ENCODE results near the gene UBE2J2.

Gene UBE2J2

DNA sequence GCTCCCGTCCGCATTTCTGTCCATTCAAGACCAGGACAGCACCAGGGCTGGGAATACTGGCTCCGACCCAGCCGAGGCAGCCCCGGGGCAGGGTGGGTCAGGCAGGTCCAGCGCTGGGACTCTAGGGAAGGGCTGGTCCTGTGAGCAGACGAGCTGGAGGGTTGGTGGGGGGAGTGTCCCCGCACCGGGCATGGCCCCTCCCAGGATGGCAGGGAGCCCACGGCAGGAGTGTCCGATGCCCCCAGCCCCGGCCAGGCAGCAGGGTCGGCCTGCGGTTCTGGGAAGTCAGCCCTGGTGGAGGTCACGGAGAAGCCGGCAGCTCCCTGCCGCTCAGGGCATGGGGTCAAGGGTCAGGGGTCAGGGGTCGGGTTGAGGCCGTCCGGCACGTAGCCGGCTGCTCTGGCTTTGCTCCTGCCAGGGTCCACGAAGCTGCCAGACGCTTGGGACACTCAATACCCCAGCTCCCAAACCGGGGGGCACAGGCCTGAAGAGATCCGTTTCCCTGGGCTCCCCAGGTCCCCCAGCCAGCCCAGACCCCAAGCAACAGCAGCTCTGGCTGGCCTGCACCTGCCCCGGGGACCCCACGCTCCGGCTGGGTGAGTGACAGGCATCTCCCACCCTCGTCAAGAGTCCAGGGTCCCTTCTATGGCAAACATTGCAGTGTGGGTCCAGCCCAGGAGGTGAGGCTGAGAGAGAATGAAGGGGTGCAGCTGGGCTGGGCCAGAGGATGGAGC lies 33.9 kb downstream of the UBE2J2 start:
- DNase-seq (ENCODE audit: low read depth): no peak

- no peak for DNase-seq (ENCODE audit: low read depth)
Observed at GRCh38 chr1:1239227-1239613, 34.4 kb downstream of the UBE2J2 start.

DNA sequence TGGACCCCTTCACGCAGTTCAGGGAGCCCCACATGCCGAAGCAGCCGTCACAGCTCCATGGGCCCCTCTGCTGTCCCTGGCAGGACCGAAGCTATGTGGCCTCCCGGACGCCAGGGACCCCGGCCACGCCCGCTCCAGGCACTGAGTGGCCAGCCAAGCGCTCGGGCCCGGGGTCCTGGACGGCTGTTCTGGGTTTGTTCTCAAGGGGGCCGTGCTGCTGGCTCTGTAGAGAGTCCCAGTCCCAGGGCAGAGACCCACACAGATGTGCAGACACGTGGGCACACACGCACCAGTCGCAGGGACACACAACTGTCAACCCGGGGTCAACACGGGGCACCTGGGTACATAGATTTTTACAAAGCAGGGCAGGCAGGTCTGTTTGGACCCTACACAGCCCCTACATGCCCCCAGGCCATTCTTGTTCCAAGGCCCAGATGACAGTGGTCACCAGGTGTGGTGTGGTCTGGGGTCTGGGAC lies 34.9 kb downstream of the UBE2J2 start:
- no peak for DNase-seq (ENCODE audit: low read depth)

DNA sequence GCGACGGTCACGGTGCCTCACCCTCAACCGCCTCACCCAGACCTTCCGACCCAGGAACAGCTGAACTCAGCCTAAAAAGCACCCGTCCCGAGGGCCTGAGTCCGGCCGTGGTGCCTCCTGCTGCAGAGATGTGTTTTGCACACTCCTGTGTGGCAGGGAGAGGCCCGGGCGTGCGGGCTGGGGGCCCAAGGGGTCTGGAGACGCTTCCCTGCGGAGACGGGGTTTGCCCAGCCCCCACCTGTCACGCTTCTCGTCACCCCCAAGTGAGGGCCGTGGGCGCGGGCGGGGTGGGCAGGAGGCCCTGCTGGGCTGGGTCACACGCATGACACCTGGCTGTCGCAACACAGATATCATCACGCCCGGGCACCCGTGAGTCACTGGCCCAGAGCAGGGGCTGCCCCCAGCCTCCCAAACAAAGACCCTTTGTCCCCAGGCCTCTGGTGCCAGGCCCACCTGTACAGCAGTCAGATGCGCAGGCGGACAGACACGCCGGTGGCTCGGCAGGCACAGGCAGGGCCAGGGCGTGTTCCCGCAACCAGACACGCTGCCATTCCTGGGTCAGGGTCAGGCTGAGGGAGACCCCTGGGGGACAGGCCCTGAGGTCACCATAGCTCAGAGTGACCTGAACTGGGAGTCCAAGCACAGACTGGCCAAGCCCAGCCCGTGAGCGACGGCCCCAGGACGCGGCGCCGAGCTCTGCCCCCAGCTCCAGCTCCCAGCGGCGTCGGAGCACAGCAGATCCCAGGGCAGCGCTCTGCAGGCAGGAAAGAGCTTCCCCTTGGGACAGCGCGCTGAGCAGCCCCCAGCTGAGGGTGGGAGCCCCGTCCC lies 35.6 kb downstream of the UBE2J2 start:
- no peak for DNase-seq (ENCODE audit: low read depth)

DNA sequence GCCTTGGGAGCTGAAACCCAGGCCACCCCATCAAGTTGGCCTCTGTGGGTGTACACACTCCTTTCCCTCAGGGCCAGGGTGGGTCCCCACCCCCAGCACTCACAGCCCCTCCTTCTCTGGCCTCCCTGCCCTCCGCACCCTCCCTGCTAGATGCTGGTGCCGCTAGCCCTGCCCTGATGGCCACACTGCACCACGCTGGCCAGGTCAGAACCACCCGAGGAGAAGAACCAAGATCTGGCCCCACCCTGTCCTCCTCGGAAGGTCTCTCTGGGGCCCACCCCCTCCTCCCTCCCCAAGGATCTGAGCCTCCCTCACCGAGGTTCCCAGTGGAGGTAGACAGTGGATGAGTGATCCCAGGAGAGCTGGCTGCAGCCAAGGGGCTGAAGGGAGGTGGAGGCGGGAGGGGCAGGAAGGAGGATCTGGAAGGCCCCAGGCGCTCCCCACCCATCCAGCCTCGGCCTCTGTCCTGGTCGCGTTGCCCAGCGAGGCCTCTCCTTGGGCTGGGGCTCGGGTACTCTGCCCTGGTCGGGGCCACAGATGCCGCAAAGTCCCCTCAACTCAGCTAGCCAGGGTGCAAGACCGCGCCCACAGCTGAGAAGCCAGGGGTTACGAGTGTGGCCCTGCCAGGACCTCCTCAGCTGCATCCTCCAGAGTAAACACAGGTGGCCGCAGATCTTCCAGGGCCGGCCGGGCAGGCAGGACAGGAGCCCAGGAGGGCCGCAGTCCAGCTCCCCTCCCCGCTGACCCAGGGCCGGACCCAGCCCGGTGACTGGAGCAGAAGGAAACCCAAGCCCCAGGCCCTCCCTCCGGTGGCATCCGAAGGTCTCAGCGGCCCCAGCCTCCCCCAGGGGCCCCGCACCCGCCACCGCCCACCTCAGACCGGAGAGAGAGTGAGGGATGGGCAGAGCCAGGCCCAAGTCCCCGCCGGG lies 36.4 kb downstream of the UBE2J2 start:
- no peak for DNase-seq (ENCODE audit: low read depth)

GRCh38 chr1:1236176-1236763 lies 37.4 kb downstream of the UBE2J2 start:
- no peak for DNase-seq (ENCODE audit: low read depth)

GRCh38 chr1:1235016-1235744 lies 38.5 kb downstream of the UBE2J2 start:
- DNase-seq (ENCODE audit: low read depth): no peak

DNA sequence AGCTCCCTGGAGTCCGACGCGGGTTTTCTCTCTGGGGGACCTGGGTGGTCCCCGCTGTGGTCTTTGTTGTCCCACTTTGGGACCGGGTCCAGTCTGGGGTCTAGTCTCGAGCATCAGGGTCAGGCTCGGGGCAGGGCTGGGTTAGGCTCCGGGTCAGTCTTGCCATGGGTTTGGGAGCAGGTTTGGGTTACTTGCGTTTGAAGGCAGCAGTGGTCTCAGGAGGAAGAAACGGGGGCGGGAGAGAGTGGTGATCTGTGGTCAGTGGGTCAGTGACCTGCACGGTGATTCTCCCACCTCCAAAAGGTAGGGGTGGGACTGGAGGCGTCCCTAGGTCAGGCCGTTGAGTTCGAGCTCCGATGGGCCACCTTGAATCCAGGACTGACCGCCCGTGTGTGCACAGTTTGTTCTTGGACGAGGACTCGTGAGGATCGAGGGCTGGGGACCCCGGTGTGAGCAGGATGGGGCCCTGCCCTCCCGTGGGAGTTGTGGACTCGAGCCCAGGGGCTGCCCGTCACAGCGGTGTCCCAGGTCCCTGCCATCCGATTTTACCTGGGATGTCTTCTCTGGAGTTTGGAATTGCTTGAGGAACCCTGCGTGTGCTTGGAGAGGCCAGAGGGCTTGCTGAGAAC lies 39.4 kb downstream of the UBE2J2 start:
- DNase-seq (ENCODE audit: low read depth): no peak

- DNase-seq (ENCODE audit: low read depth): no peak
Observed at GRCh38 chr1:1233567-1233892, 40.1 kb downstream of the UBE2J2 start.

GRCh38 chr1:1232796-1233566 lies 40.7 kb downstream of the UBE2J2 start:
- no peak for DNase-seq (ENCODE audit: low read depth)

GRCh38 chr1:1232208-1232795 lies 41.4 kb downstream of the UBE2J2 start, which contains the start of gene B3GALT6:
B3GALT6 (plus strand) TSS chr1:1232237; CDS start chr1:1232279, 42 bp downstream.
- DNase-seq (ENCODE audit: low read depth): no peak

DNA sequence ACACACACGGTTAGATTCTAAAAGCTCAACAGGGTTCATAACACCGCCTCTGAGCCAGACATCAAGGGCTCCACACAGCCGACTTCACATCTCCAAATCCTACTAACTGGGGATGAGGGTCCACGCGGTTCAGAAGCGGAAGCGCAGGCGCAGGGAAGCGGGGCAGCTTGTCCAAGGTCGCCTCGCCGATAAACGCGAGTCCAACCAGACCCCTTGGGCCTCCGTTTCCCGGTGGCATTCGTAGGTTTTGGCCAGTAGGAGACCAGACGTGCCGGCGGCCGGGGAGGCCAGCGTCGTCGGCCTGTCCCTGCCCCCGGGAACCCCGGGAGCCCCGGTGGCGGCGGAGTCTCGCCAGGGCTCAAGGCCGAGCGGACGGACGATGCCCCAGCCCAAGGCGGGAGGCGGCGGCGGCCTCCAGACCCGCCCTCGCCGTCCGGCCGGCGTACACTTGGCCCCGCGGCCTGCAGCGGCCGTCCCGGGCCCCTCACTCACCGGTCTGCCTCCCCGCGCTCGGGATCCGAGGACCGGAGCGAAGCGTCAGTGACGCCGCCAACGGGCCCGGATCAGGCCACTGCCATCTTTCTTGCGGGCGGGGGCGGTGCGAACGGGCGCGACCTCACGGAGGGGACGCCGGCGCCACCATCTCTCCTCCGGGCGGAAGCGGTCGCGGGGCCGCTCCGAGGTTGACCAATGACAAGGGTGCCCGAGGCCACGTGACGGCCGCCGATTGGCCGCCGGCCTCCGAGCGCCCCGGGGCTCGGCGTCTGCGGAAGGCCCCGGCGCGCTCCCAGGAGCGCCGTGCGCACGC lies 42.0 kb downstream of the UBE2J2 start, which contains the start of gene SDF4:
Gene SDF4, minus strand, starts transcription at position 602 of the 808 bp plus-strand sequence. CDS start 3,229 bp downstream, outside the sequence.
- DNase-seq (ENCODE audit: low read depth): peak; percentile 92

- DNase-seq (ENCODE audit: low read depth): no peak
Observed at GRCh38 chr1:1230656-1231399, 42.8 kb downstream of the UBE2J2 start.

DNA sequence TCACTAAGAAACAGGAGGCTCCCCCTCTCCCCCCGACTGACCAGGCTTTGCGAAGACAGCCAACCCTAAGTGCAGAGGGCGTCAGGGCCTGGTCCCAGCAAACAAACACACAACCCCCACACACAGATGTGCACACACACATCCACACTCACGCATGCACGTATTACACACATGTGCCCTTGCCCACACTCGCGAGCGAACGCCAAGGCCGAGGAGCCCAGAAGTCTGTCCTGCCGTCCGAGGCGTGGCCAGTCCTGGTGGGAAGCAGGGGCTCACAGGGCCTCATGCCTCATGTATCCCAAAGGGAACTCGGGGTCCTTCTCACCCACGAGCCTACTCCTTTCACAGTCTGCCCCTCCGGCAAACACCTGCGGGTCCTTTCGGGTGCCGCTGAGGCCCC lies 43.9 kb downstream of the UBE2J2 start:
- no peak for DNase-seq (ENCODE audit: low read depth)

DNA sequence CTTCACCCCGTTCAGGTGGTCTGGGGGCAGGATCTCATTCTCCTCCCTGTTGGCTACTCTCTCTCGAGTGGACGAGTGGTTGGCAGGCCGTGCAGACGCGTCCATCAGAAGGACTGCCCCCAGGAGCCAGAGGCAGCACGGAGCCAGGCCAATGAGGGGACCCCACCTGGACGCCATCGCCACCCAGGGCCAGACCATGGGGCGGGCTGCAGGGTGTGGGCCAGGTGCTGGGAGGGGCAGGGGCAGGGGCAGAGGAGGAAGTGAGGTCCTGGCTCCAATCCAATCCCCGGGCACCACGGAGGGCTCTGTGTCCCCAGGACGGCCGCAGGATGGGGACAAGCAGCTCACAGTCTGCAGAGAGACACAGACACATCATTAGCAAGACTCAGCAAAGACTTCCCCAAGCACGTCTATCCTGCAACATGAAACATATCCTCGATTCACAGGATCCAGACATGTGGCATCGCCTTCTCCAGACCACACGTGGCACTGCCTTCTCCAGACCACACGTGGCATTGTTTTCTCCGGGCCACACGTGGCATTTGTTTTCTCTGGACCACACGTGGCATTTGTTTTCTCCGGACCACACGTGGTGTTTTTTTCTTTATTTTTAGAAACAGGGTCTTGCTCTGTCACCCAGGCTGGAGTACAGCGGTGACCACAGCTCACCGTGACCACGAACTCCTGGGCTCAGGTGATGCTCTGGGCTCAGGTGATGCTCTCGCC lies 44.9 kb downstream of the UBE2J2 start:
- DNase-seq (ENCODE audit: low read depth): no peak

DNA sequence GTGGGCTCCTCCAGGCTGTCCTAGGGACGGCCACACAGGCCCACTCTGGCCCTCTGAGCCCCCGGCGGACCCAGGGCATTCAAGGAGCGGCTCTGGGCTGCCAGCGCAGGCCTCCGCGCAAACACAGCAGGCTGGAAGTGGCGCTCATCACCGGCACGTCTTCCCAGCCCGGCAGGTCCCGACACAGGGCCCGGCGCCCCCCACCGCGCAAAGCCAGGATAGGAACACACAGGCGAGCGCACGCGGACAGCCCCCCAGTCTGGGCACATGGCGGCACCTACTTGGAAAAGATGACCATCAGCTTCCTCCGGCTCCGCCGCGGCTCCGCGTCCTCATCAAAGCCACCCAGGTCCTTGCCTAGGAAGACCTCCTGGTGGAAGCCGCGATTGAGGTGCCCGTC lies 45.5 kb downstream of the UBE2J2 start:
- DNase-seq (ENCODE audit: low read depth): no peak

DNA sequence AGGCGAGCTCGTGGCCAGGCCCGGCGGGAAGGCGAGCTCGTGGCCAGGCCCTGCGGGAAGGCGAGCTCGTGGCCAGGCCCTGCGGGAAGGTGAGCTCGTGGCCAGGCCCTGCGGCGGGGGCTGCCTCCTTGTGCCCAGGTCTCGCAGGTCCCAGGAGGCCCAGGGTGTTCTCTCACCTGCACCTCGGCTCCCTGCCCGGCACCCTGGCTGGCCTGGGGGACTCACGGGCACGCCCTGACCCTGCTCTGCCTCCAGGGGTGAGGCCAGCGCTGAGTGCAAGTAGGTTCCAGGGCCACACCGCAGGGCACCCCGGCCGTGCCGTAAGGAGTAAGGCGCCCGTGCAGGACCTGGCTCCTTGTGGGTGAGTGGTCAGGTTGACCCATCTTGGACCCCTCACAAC lies 46.3 kb downstream of the UBE2J2 start:
- DNase-seq (ENCODE audit: low read depth): no peak
